GM06990 (cell line): ENCODE results near the gene ISM2.

Source experiments
- DNase-seq: peaks from one replicate; pipeline ENCODE4 v3.0.0-alpha.2; 2011; ENCODE audit not compliant: insufficient read length; ENCODE audit errors: extremely low read depth
- H3K27me3 ChIP-seq: replicated peaks from 2 replicates; pipeline ENCODE4 v1.6.0; 2011; ENCODE audit warnings: low read length; ENCODE audit not compliant: control insufficient read depth, insufficient read depth
- H3K36me3 ChIP-seq: 2 replicates; pipeline ENCODE4 v1.5.1; 2011; ENCODE audit warnings: low read length; ENCODE audit not compliant: control insufficient read depth, insufficient read depth
- H3K4me3 ChIP-seq: replicated peaks from 2 replicates; pipeline ENCODE4 v1.5.1; 2011; ENCODE audit warnings: low read depth, mild to moderate bottlenecking, control low read depth, low read length
- CTCF ChIP-seq: IDR thresholded peaks from 2 replicates; pipeline ENCODE4 v1.5.1; 2011; ENCODE audit warnings: low read length, control low read depth, mild to moderate bottlenecking, inconsistent platforms; ENCODE audit not compliant: insufficient read depth, poor library complexity, severe bottlenecking

ISM2 gene

GRCh38 chr14:77509366-77509765 is 10.8 kb upstream of the ISM2 start:
- H3K36me3 ChIP-seq: peaks cover 6% of the 10 kb centered on the region
- TF ChIP-seq CTCF: no peak

GRCh38 chr14:77508876-77509275 is 10.3 kb upstream of the ISM2 start:
- no peak for DNase-seq
- Histone ChIP-seq H3K36me3 (peaks cover 6% of the 10 kb centered on the region), H3K4me3 (no peak overlapping the region), H3K27me3 (no peaks in the 10 kb centered on the region)
- no peak for TF ChIP-seq CTCF

More at GRCh38 chr14:77509366-77509765, 10.8 kb upstream of the ISM2 start:
- DNase-seq: no peak
- Histone ChIP-seq H3K4me3 (no peak overlapping the region), H3K27me3 (no peaks in the 10 kb centered on the region)

- Histone ChIP-seq H3K36me3 (peaks cover 6% of the 10 kb centered on the region), H3K4me3 (no peak overlapping the region), H3K27me3 (no peaks in the 10 kb centered on the region)
- DNase-seq: no peak
- no peak for TF ChIP-seq CTCF
Observed at GRCh38 chr14:77508249-77508648, 9.6 kb upstream of the ISM2 start.

GRCh38 chr14:77507762-77508161 is 9.1 kb upstream of the ISM2 start:
- TF ChIP-seq CTCF: no peak
- DNase-seq: no peak
- no peaks in the 10 kb centered on the region for H3K27me3 ChIP-seq
- peaks cover 6% of the 10 kb centered on the region for H3K36me3 ChIP-seq
- H3K4me3 ChIP-seq: no peak overlapping the region

- DNase-seq: no peak
- no peak overlapping the region for H3K4me3 ChIP-seq
- H3K36me3 ChIP-seq: no peaks in the 10 kb centered on the region
- 0 out of 2 replicates have a peak, but pooled peaks cover under 1% of the 10 kb centered on the region for H3K27me3 ChIP-seq
- no peak for TF ChIP-seq CTCF
Observed at GRCh38 chr14:77505031-77505430, 6.4 kb upstream of the ISM2 start.

- H3K36me3 ChIP-seq: no peaks in the 10 kb centered on the region
- H3K27me3 ChIP-seq: 0 out of 2 replicates have a peak, but pooled peaks cover 2% of the 10 kb centered on the region
- TF ChIP-seq CTCF: no peak
- DNase-seq: no peak
- H3K4me3 ChIP-seq: no peak overlapping the region
Observed at GRCh38 chr14:77503138-77503537, 4.5 kb upstream of the ISM2 start.
